ENCODE data around the gene METRN.

GRCh38 chr16:672371-672770 lies 42.5 kb upstream of the METRN start:
- TF ChIP-seq ZNF114 (tag by site-specific recombination; IDR thresholded peaks at IDR 0.05) (no peak), TCF7L2 (IDR thresholded peaks at IDR 0.05; ENCODE audit: borderline replicate concordance, low read depth, low read length) (no peak), ZFP41 (tag by site-specific recombination; IDR thresholded peaks at IDR 0.05; ENCODE audit: borderline replicate concordance) (no peak), ZSCAN30 (tag by site-specific recombination; IDR thresholded peaks at IDR 0.05) (no peak), ZNF544 (tag by site-specific recombination; IDR thresholded peaks at IDR 0.05) (no peak), ZNF707 (tag by site-specific recombination; IDR thresholded peaks at IDR 0.05) (no peak), ZNF292 (tag by site-specific recombination; IDR thresholded peaks at IDR 0.05; ENCODE audit: borderline replicate concordance, low read depth) (no peak), ZEB2 (tag by site-specific recombination; IDR thresholded peaks at IDR 0.05) (no peak), CTCF (tag by site-specific recombination; IDR thresholded peaks at IDR 0.05) (no peak), REST (tag by site-specific recombination; IDR thresholded peaks at IDR 0.05) (no peak), PBX3 (CRISPR knock-in tag; IDR thresholded peaks at IDR 0.05) (no peak), ZNF274 (IDR thresholded peaks at IDR 0.05; ENCODE audit: low read length) (no peak), ZNF274 (tag by site-specific recombination; IDR thresholded peaks at IDR 0.05; ENCODE audit: borderline replicate concordance) (no peak), YY1 (tag by site-specific recombination; IDR thresholded peaks at IDR 0.05) (no peak)

All from HEK293 (cell line).